Astrocyte of the spinal cord (primary cell): ENCODE measurements around the gene ZNF445.

Experiments used
- DNase-seq: peaks from one replicate; pipeline ENCODE4 v3.0.0; 2011; ENCODE audit warnings: low read depth, low spot score
- H3K4me3 ChIP-seq: 2 replicates; pipeline ENCODE4 v1.5.1; 2011; ENCODE audit warnings: low read depth, mild to moderate bottlenecking, low read length, moderate library complexity
- CTCF ChIP-seq: IDR thresholded peaks from 2 replicates; pipeline ENCODE4 v1.5.1; 2012; ENCODE audit warnings: low read depth, mild to moderate bottlenecking, low read length, inconsistent platforms
- in situ Hi-C: cut with HindIII; loops from 2 replicates; pipeline ENCODE4 v1.10.0; 2017; ENCODE audit warnings: low sequenced_read_pairs

ZNF445 gene

DNA sequence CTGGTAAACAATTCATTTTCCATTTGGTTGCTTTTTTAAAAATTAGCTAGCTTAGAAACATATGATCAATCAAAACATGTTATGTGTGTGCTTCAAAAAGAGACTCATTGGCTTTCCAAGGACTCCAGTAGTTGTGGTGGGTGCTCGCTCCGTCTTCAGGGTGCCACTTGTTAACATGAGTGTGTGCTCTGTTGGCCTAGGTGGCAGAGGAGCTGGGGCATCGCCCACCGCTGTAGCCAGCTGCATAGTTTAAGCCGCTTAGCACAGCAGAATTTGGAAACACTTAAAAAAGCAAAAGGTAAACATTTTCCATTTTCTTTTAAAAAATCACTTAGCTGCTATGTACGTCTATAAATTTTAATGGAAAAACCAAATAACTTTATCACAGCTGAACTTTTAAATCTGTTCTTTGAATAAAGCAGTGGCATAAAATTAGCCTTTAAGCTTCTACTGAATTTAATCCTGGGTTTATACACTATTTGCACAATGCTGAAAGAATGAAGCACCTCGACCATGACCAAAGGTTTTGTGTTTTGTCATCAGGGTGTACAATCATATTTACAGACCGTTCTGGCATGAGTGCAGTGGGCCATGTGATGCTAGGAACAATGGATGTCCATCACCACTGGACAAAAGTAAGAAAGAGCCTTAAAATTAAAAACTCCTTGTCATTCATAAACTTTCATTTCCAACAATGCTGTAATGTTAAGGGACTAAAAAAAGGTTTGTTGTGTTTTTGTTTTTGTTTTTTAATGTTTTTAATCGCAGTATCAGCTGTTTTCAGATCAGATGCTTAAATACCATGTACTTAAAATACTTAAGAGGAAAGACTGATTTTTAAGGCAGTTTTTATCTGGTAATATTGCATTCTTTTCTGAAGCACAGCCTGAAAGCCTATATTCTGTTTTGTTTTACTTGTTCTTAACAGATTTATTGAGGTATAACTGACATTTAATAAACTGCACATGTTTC is 81.0 kb downstream of the ZNF445 start:
- H3K4me3 ChIP-seq, result no peak overlapping the region
- DNase-seq, result no peak
- no peak for TF ChIP-seq CTCF
- in situ Hi-C loops, result no loop called here

DNA sequence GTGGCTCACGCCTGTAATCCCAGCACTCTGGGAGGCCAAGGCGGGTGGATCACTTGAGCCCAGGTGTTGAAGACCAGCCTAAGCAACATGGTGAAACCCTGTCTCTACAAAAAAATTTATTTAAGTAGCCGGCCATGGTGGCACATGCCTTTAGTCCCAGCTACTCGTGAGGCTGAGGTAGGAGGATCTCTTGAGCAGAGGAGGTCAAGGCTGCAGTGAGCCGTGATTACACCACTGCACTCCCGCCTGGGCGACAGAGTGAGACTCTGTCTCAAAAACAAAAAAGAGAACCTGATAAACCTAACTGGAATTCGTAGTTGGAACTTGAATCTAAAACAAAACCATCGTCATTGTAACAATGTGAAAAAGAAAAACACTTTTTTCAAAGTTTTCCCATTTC is 81.8 kb downstream of the ZNF445 start:
- no peak for TF ChIP-seq CTCF
- DNase-seq, result no peak
- H3K4me3 ChIP-seq, result no peak overlapping the region
- in situ Hi-C loops, result no loop called here

GRCh38 chr3:44392489-44392888 is 85.0 kb downstream of the ZNF445 start:
- no peak overlapping the region for H3K4me3 ChIP-seq
- DNase-seq, result no peak
- TF ChIP-seq CTCF, result no peak
- in situ Hi-C loops, result no loop called here

GRCh38 chr3:44387404-44387803 is 90.1 kb downstream of the ZNF445 start:
- DNase-seq, result no peak
- in situ Hi-C loops, result no loop called here
- H3K4me3 ChIP-seq, result no peak overlapping the region
- TF ChIP-seq CTCF, result no peak
